ENCODE results near the gene CTXND1. TPM values are rescaled to one million over a fixed set of nuclear protein-coding genes. Genes with fewer than 3 reads are reported as not detected.

CTXND1 gene
- total RNA-seq, 1 donor: not detected

DNA sequence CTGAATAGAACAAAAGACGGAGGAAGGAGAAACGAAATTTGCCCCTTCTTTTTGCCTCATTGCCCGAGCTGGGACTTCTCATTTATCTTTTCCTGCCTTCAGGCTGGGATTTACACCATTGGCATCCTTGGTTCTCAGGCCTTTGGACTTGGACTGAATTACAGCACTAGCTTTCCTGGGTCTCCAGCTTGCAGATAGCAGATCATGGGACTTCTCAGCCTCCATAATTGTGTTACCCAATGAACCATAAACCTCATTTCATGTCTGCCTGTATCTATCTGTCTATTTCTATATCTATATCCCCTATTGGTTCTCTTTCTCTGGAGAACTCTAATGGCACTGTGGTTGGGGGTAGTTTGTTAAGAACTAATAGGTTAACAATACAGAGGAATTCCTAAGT is 31.5 kb upstream of the CTXND1 start:
- DNase-seq (ENCODE audit: insufficient read length, low spot score, missing footprints): no peak
- H3K4me2 ChIP-seq (ENCODE audit: insufficient read depth, low read length): no peak overlapping the region

DNA sequence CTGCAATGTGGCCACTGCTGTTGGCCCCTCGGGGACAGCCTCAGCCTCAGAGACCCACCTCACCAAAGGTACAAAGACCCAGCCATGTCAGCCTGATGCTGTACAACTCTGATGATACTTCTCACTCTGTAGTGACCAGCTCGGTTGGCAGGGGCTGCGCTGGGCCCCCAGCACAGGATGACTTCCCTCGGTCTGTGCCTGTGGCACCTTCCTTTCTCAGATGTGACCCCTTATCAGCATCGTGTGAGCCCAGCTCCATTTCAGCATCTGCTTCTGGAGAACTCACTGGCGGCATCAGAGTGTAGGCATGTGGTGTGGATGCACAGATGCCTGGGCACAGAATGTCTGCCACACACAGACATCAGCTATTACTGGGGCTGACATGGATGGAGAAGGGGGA is 25.1 kb upstream of the CTXND1 start:
- Histone ChIP-seq H3K27me3 (ENCODE audit: insufficient read depth, low read length) (peaks cover 12% of the 10 kb centered on the region), H3K9me3 (ENCODE audit: low read depth, low read length) (no peaks in the 10 kb centered on the region), H3K36me3 (ENCODE audit: insufficient read depth, low read length) (no peaks in the 10 kb centered on the region), H4K20me1 (ENCODE audit: insufficient read depth, low read length) (no peaks in the 10 kb centered on the region), H3K27ac (ENCODE audit: low read depth, low read length) (no peak overlapping the region), H2AFZ (ENCODE audit: low read length) (no peak overlapping the region), H3K4me2 (ENCODE audit: insufficient read depth, low read length) (no peak overlapping the region), H3K79me2 (ENCODE audit: insufficient read depth, low read length) (no peaks in the 10 kb centered on the region), H3K4me3 (ENCODE audit: insufficient read depth, low read length) (no peak overlapping the region), H3K4me1 (ENCODE audit: insufficient read depth, low read length) (no peaks in the 10 kb centered on the region)
- TF ChIP-seq, protein P1, sequence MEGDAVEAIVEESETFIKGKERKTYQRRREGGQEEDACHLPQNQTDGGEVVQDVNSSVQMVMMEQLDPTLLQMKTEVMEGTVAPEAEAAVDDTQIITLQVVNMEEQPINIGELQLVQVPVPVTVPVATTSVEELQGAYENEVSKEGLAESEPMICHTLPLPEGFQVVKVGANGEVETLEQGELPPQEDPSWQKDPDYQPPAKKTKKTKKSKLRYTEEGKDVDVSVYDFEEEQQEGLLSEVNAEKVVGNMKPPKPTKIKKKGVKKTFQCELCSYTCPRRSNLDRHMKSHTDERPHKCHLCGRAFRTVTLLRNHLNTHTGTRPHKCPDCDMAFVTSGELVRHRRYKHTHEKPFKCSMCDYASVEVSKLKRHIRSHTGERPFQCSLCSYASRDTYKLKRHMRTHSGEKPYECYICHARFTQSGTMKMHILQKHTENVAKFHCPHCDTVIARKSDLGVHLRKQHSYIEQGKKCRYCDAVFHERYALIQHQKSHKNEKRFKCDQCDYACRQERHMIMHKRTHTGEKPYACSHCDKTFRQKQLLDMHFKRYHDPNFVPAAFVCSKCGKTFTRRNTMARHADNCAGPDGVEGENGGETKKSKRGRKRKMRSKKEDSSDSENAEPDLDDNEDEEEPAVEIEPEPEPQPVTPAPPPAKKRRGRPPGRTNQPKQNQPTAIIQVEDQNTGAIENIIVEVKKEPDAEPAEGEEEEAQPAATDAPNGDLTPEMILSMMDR (IDR thresholded peaks at IDR 0.05; ENCODE audit: extremely low read depth, low read depth, low read length): no peak
- DNase-seq (ENCODE audit: insufficient read length, low spot score, missing footprints): no peak

More for the DNA sequence above, 31.5 kb upstream of the CTXND1 start:
- H3K36me3 ChIP-seq (ENCODE audit: insufficient read depth, low read length): no peaks in the 10 kb centered on the region
- peaks cover 6% of the 10 kb centered on the region for H3K27me3 ChIP-seq (ENCODE audit: insufficient read depth, low read length)
- H3K79me2 ChIP-seq (ENCODE audit: insufficient read depth, low read length): no peaks in the 10 kb centered on the region
- no peaks in the 10 kb centered on the region for H4K20me1 ChIP-seq (ENCODE audit: insufficient read depth, low read length)
- no peak overlapping the region for H3K4me3 ChIP-seq (ENCODE audit: insufficient read depth, low read length)
- H2AFZ ChIP-seq (ENCODE audit: low read length): no peak overlapping the region
- TF ChIP-seq, protein P1 (IDR thresholded peaks at IDR 0.05; ENCODE audit: extremely low read depth, low read depth, low read length): no peak
- no peak overlapping the region for H3K27ac ChIP-seq (ENCODE audit: low read depth, low read length)
- H3K9me3 ChIP-seq (ENCODE audit: low read depth, low read length): no peaks in the 10 kb centered on the region
- no peaks in the 10 kb centered on the region for H3K4me1 ChIP-seq (ENCODE audit: insufficient read depth, low read length)

GRCh38 chr15:80275961-80276360 is 23.9 kb upstream of the CTXND1 start:
- no peaks in the 10 kb centered on the region for H3K4me1 ChIP-seq (ENCODE audit: insufficient read depth, low read length)
- no peaks in the 10 kb centered on the region for H3K36me3 ChIP-seq (ENCODE audit: insufficient read depth, low read length)
- no peaks in the 10 kb centered on the region for H4K20me1 ChIP-seq (ENCODE audit: insufficient read depth, low read length)
- no peak for DNase-seq (ENCODE audit: insufficient read length, low spot score, missing footprints)
- TF ChIP-seq, protein P1 (IDR thresholded peaks at IDR 0.05; ENCODE audit: extremely low read depth, low read depth, low read length): no peak
- H3K27ac ChIP-seq (ENCODE audit: low read depth, low read length): no peak overlapping the region
- no peak overlapping the region for H2AFZ ChIP-seq (ENCODE audit: low read length)
- H3K4me3 ChIP-seq (ENCODE audit: insufficient read depth, low read length): no peak overlapping the region
- H3K79me2 ChIP-seq (ENCODE audit: insufficient read depth, low read length): no peaks in the 10 kb centered on the region
- H3K27me3 ChIP-seq (ENCODE audit: insufficient read depth, low read length): peaks cover 12% of the 10 kb centered on the region
- no peak overlapping the region for H3K4me2 ChIP-seq (ENCODE audit: insufficient read depth, low read length)
- no peaks in the 10 kb centered on the region for H3K9me3 ChIP-seq (ENCODE audit: low read depth, low read length)

- no peaks in the 10 kb centered on the region for H3K9me3 ChIP-seq (ENCODE audit: low read depth, low read length)
- H3K36me3 ChIP-seq (ENCODE audit: insufficient read depth, low read length): no peaks in the 10 kb centered on the region
- no peak for DNase-seq (ENCODE audit: insufficient read length, low spot score, missing footprints)
- no peak overlapping the region for H3K4me3 ChIP-seq (ENCODE audit: insufficient read depth, low read length)
- H2AFZ ChIP-seq (ENCODE audit: low read length): no peak overlapping the region
- no peak overlapping the region for H3K4me2 ChIP-seq (ENCODE audit: insufficient read depth, low read length)
- H3K27me3 ChIP-seq (ENCODE audit: insufficient read depth, low read length): peaks cover 12% of the 10 kb centered on the region
- TF ChIP-seq, protein P1 (IDR thresholded peaks at IDR 0.05; ENCODE audit: extremely low read depth, low read depth, low read length): no peak
- no peaks in the 10 kb centered on the region for H4K20me1 ChIP-seq (ENCODE audit: insufficient read depth, low read length)
- H3K79me2 ChIP-seq (ENCODE audit: insufficient read depth, low read length): no peaks in the 10 kb centered on the region
- no peaks in the 10 kb centered on the region for H3K4me1 ChIP-seq (ENCODE audit: insufficient read depth, low read length)
- no peak overlapping the region for H3K27ac ChIP-seq (ENCODE audit: low read depth, low read length)
Observed at GRCh38 chr15:80274996-80275395, 23.0 kb upstream of the CTXND1 start.

Data from osteoblast (primary cell).